GM23248 (cell line): Measurements from ENCODE around the gene LZTS2. TPM values are rescaled to one million over a fixed set of nuclear protein-coding genes. Genes with fewer than 3 reads are reported as not detected.

ENCODE experiments used
- DNase-seq: peaks from one replicate; pipeline ENCODE4 v3.0.0-alpha.2; 2015
- H2AFZ ChIP-seq: fragments of 200-600 bp; sonication (generic); 2 replicates; pipeline ENCODE4 v1.6.1; 2016; ENCODE audit warnings: antibody characterized with exemption
- H3F3A ChIP-seq: fragments of 200-600 bp; sonication (generic); 2 replicates; pipeline ENCODE4 v1.6.1; 2016; ENCODE audit warnings: mild to moderate bottlenecking, antibody characterized with exemption, mixed run types; ENCODE audit not compliant: insufficient read depth
- H3K27ac ChIP-seq: fragments of 200-600 bp; sonication (generic); 2 replicates; pipeline ENCODE4 v1.5.1; 2016; ENCODE audit warnings: mild to moderate bottlenecking
- H3K27me3 ChIP-seq: fragments of 200-600 bp; sonication (generic); replicated peaks from 2 replicates; pipeline ENCODE4 v1.6.1; 2016; ENCODE audit warnings: mild to moderate bottlenecking; ENCODE audit not compliant: insufficient read depth
- H3K36me3 ChIP-seq: fragments of 200-600 bp; sonication (generic); 2 replicates; pipeline ENCODE4 v1.6.1; 2016; ENCODE audit warnings: low read depth, mild to moderate bottlenecking
- H3K4me1 ChIP-seq: fragments of 200-600 bp; sonication (generic); 2 replicates; pipeline ENCODE4 v1.6.1; 2016; ENCODE audit warnings: mild to moderate bottlenecking; ENCODE audit not compliant: insufficient read depth
- H3K4me2 ChIP-seq: fragments of 200-600 bp; sonication (generic); one replicate; pipeline ENCODE4 v1.6.1; 2016; ENCODE audit warnings: mild to moderate bottlenecking; ENCODE audit not compliant: unreplicated experiment
- H3K4me3 ChIP-seq: fragments of 200-600 bp; sonication (generic); 2 replicates; pipeline ENCODE4 v1.5.1; 2016; ENCODE audit warnings: mild to moderate bottlenecking
- H3K79me2 ChIP-seq: fragments of 200-600 bp; sonication (generic); 2 replicates; pipeline ENCODE4 v1.6.1; 2016; ENCODE audit warnings: mild to moderate bottlenecking; ENCODE audit not compliant: insufficient read depth
- H3K9ac ChIP-seq: fragments of 200-600 bp; sonication (generic); 2 replicates; pipeline ENCODE4 v1.6.1; 2016; ENCODE audit warnings: mild to moderate bottlenecking
- H3K9me2 ChIP-seq: fragments of 200-600 bp; sonication (generic); 2 replicates; pipeline ENCODE4 v1.6.1; 2016; ENCODE audit warnings: mixed run types, mild to moderate bottlenecking, moderate library complexity; ENCODE audit not compliant: insufficient read depth
- H3K9me3 ChIP-seq: fragments of 200-600 bp; sonication (generic); one replicate; pipeline ENCODE4 v1.6.1; 2017; ENCODE audit warnings: low read depth
- H4K20me1 ChIP-seq: fragments of 200-600 bp; sonication (generic); 2 replicates; pipeline ENCODE4 v1.6.0; 2016; ENCODE audit not compliant: insufficient read depth
- EZH2 ChIP-seq: fragments of 200-600 bp; sonication (generic); IDR thresholded peaks from 2 replicates; pipeline ENCODE4 v1.6.1; 2018; ENCODE audit warnings: antibody characterized with exemption, mild to moderate bottlenecking; ENCODE audit not compliant: insufficient read depth, poor library complexity, severe bottlenecking
- EZH2phosphoT487 ChIP-seq: fragments of 200-600 bp; sonication (generic); IDR thresholded peaks from 2 replicates; pipeline ENCODE4 v1.6.1; 2018; ENCODE audit warnings: antibody characterized with exemption, moderate library complexity, mild to moderate bottlenecking, low read depth; ENCODE audit not compliant: insufficient read depth
- WGBS, 2 experiments: methylation state at CpG; one replicate each; pipeline ENCODE4 v1.1.6; 2015 to 2017; ENCODE audit warnings: low lambda C conversion rate in 2 of 2, low coverage in 1 of 2; ENCODE audit errors: missing lambda C conversion rate in 2 of 2; 5-methylcytosine and 5-hydroxymethylcytosine counted together
- in situ Hi-C: fragments of 300-500 bp; cut with MboI; formaldehyde crosslinking; loops from 2 replicates; pipeline ENCODE4 v1.15.0; 2020
- polyA plus RNA-seq: library from polyadenylated mRNA; unstranded; fragments of >200 nt; fragmentation: Nextera tagmentation; extraction: Ambion mirVana; gene quantifications from 2 replicates; pipeline ENCODE4 v1.2.1, GENCODE V29; 2016
- total RNA-seq: library from RNA; depleted of rRNA; stranded (reverse); fragments of >200 nt; shearing (Covaris generic); gene quantifications from 2 replicates; pipeline ENCODE4 v1.2.3, GENCODE V29; 2014

Gene LZTS2
- total and polyA plus RNA-seq, 2 experiments from 2014 or later = 51.1 to 95.2 TPM

DNA sequence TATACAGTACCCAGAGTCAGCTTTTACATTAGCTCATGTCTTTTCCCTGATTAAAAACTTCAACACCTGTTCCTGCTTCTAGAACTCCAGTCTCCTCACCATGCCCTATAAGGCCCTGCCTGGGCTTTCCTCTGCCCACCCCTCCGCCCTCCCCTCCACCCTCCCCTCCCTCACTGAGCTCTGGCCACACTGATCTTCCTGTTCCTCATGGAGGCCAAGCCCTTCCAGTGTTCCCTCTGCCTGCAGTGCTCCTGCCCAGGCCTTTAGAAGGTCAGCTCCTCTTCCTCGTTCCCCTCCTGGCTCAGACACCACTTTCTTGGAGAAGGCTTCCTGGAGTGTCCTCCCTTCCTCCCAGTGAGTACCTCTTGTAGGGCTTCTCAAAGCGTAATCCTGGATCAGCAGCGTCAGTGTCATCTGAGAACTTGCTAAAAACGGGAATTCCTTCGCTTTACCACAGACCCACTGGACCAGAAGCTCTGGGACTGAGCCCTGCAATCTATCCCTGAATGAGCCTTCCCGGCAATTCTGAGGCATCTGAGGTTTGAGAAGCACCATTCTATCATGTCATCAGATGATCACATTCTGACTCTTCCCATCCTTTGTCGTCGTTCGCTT, 27.6 kb downstream of the LZTS2 start:
- WGBS, 2 experiments = 77 to 80% methylated on average over 10 of the region's 10 CpGs
- H3K9ac ChIP-seq = no peak overlapping the region
- TF ChIP-seq EZH2phosphoT487 = no peak
- no peak for TF ChIP-seq EZH2
- H3K4me1 ChIP-seq = no peaks in the 10 kb centered on the region
- H3K27me3 ChIP-seq = no peaks in the 10 kb centered on the region
- DNase-seq = no peak
- H2AFZ ChIP-seq = no peak overlapping the region
- no peak overlapping the region for H3K4me3 ChIP-seq
- H3K27ac ChIP-seq = no peak overlapping the region
- H3K36me3 ChIP-seq = no peaks in the 10 kb centered on the region
- no peaks in the 10 kb centered on the region for H3K79me2 ChIP-seq
- no peaks in the 10 kb centered on the region for H4K20me1 ChIP-seq
- H3F3A ChIP-seq = no peaks in the 10 kb centered on the region
- in situ Hi-C loops = no loop called here
- H3K4me2 ChIP-seq = no peak overlapping the region
- H3K9me2 ChIP-seq = no peaks in the 10 kb centered on the region
- no peaks in the 10 kb centered on the region for H3K9me3 ChIP-seq

DNA sequence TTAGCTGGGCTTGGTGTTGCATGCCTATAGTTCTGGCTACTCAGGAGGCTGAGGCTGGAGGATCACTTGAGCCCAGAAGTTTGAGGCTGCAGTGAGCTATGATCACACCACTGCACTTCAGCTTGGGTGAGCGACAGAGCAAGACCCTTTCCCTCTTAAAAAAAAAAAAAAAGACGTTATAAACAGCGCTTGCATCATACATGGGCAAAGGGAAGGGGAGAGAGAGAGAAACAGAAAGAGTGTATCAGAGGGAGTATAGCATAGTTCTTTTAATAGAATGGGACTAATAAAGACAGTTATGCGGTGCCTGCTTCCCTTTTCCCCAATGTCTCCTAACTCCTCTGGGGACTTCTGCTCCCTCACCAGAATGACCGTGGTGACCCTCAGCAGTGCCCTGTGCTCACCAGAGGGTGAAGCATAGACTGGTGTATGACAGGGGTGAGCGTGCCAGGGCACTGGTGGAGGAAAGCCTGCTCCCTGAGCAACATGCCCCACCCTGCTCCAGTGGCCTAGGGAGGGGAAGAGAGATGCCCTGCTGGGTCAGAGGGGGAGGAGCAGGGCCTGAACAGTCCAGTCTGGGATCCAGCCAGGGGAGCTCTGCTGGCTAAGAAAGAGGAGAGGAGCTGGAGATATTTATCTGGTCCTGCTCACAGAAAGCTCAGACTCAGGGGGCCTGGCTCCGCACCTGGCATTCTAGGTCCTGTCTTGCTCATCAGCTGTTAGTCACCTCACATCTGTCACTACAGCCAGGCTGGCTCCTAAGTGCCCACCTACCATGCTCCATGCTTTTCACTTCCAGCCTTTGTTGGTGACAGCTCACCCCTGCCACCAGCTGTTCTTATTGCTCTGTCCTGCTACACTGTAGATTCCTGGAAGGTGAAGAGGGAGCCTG, 29.1 kb downstream of the LZTS2 start:
- in situ Hi-C loops = no loop called here
- Histone ChIP-seq H3K9me3 (no peaks in the 10 kb centered on the region), H3F3A (peaks cover 9% of the 10 kb centered on the region; the same call in 1 of the 2 replicates), H3K9ac (no peak overlapping the region), H3K36me3 (no peaks in the 10 kb centered on the region), H2AFZ (no peak overlapping the region), H3K27me3 (no peaks in the 10 kb centered on the region), H3K4me3 (no peak overlapping the region), H3K9me2 (no peaks in the 10 kb centered on the region), H3K4me2 (no peak overlapping the region), H3K79me2 (peaks cover 8% of the 10 kb centered on the region), H4K20me1 (no peaks in the 10 kb centered on the region), H3K27ac (no peak overlapping the region), H3K4me1 (peaks cover 7% of the 10 kb centered on the region)
- 67 to 75% methylated on average over 7 of the region's 7 CpGs for WGBS, 2 experiments
- TF ChIP-seq EZH2 (no peak), EZH2phosphoT487 (no peak)
- DNase-seq = peak; percentile 20

DNA sequence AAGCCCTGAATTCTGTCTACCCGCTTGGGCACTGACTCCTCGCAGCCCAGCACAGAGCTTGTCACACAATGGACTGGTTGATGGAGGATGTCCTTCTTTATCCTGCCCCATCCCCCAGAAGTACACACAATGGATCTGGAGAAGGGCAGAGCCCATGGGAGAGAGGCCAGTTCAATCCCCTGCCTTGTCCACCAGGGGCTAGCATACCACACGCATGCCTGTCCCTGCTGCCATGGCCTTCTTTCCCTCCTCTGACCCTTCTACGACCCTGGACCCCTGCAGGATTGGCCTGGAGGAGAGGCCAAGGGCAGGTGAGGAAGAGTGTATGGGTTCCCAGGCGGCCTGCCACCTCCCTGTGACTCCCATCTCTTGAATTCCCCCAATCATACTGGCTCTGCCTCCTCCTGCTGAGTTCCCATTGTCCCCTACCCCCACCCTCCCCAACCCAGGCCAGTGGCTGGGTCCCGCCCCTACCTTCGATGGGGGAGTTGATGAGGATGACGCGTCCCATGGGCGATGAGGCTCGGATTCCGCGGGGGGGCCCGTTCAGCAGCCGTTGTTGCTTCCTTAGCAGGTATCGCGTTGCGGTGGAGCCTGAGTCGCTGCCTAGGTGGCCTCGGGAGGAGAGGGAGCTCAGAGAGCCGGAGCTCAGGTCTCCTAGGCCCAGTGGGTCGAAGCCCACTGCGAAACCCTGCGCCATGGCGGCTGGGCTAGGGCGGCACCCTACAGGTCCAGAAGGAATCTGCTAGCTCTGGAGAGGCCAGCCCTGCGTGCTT, 30.1 kb downstream of the LZTS2 start:
- no peak overlapping the region for H3K4me2 ChIP-seq
- peaks cover 18% of the 10 kb centered on the region for H3K79me2 ChIP-seq
- TF ChIP-seq EZH2 (no peak), EZH2phosphoT487 (no peak)
- no peak overlapping the region for H3K4me3 ChIP-seq
- no peak overlapping the region for H3K27ac ChIP-seq
- H3K36me3 ChIP-seq = peaks cover 2% of the 10 kb centered on the region; the same call in 1 of the 2 replicates
- no peaks in the 10 kb centered on the region for H3K27me3 ChIP-seq
- H3K9me2 ChIP-seq = no peaks in the 10 kb centered on the region
- no peak overlapping the region for H2AFZ ChIP-seq
- in situ Hi-C loops = no loop called here
- DNase-seq = peak; percentile 36
- H3F3A ChIP-seq = peaks cover 10% of the 10 kb centered on the region; the same call in 1 of the 2 replicates
- no peaks in the 10 kb centered on the region for H3K9me3 ChIP-seq
- 72 to 78% methylated on average over 22 to 27 of the region's 27 CpGs for WGBS, 2 experiments
- no peak overlapping the region for H3K9ac ChIP-seq
- no peaks in the 10 kb centered on the region for H4K20me1 ChIP-seq
- peaks cover 12% of the 10 kb centered on the region for H3K4me1 ChIP-seq

DNA sequence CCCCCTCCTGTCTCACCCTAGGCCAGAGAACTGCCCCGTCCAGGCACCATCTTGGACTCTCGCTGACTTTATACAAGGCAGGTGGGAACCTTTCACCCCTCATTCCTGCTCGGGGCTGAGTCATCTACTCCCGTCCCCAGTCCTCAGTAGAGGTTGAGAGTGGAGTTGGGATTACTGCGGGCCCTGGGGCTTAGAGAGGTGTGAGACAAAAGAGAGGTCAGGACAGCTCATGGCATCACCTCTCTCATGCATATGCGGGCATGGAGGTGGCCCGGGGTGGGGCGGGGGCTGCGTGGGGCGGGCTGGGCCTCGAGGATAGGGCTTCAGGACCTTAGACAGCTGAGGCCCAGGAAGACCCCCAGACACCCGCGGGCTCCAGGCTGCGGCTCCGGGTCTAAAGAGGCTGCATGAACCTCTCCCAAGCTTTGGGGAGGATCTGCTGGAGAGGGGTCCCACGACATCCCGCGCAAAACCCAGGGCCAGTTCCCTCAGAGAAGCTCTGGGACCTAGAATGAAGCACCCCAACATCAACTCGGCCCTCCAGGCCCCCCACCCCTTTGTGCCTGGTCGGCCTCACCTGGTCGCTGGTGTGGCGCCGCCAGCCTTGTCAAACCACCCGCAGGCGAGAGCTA, 31.0 kb downstream of the LZTS2 start:
- TF ChIP-seq EZH2 = no peak
- TF ChIP-seq EZH2phosphoT487 = no peak
- Histone ChIP-seq H3K27me3 (no peaks in the 10 kb centered on the region), H3K79me2 (peaks cover 27% of the 10 kb centered on the region), H3K4me3 (peak overlapping the region; percentile 82), H3K4me1 (peaks cover 12% of the 10 kb centered on the region), H3K4me2 (peak overlapping the region; percentile 96), H3K9me2 (no peaks in the 10 kb centered on the region), H3K9ac (peak overlapping the region; percentile 97; the same call in 1 of the 2 replicates), H4K20me1 (no peaks in the 10 kb centered on the region), H3K27ac (no peak overlapping the region), H2AFZ (peak overlapping the region; percentile 84), H3F3A (peaks cover 10% of the 10 kb centered on the region; the same call in 1 of the 2 replicates), H3K9me3 (no peaks in the 10 kb centered on the region), H3K36me3 (peaks cover 11% of the 10 kb centered on the region)
- WGBS, 2 experiments = 19 to 22% methylated on average over 17 to 25 of the region's 25 CpGs
- DNase-seq = no peak
- in situ Hi-C loops = no loop called here
